SK-N-SH treated with all-trans-retinoic acid at 6 μM for 48 hours (cell line): ENCODE data around the gene FDX1.

ENCODE experiments used
- ARNTL ChIP-seq: fragments of 450-650 bp; formaldehyde crosslinking; IDR thresholded peaks from 2 replicates; pipeline ENCODE4 v1.5.0; 2020; ENCODE audit warnings: low read depth, mild to moderate bottlenecking, moderate library complexity, borderline replicate concordance
- BACH2 ChIP-seq: fragments of 250-450 bp; sonication (Bioruptor Pico); IDR thresholded peaks from 2 replicates; pipeline ENCODE4 v1.9.0; 2021; ENCODE audit warnings: mild to moderate bottlenecking, borderline replicate concordance
- OSR1 ChIP-seq: fragments of 250-450 bp; sonication (Bioruptor Pico); IDR thresholded peaks from 2 replicates; pipeline ENCODE4 v1.8.0; 2022; ENCODE audit warnings: moderate library complexity, mild to moderate bottlenecking, inconsistent platforms
- ZC3H10 ChIP-seq: fragments of 250-450 bp; sonication (Bioruptor Pico); IDR thresholded peaks from 2 replicates; pipeline ENCODE4 v1.5.1; 2021; ENCODE audit warnings: mild to moderate bottlenecking, moderate library complexity
- ZFP30 ChIP-seq: fragments of 450-650 bp; formaldehyde crosslinking; IDR thresholded peaks from 2 replicates; pipeline ENCODE4 v1.5.0; 2022; ENCODE audit warnings: mild to moderate bottlenecking, moderate library complexity
- TF ChIP-seq, protein P1 (sequence below): fragments of 250-450 bp; sonication (Bioruptor Pico); IDR thresholded peaks from 2 replicates; pipeline ENCODE4 v1.5.1; 2021; ENCODE audit warnings: mild to moderate bottlenecking, moderate library complexity
- TF ChIP-seq, protein P2 (sequence below): fragments of 250-450 bp; sonication (Bioruptor Pico); IDR thresholded peaks from 2 replicates; pipeline ENCODE4 v1.5.1; 2020; ENCODE audit warnings: low read depth, mild to moderate bottlenecking, moderate library complexity
- TF ChIP-seq, protein P3 (sequence below): fragments of 250-450 bp; sonication (Bioruptor Pico); IDR thresholded peaks from 2 replicates; pipeline ENCODE4 v1.8.0; 2020; ENCODE audit warnings: mild to moderate bottlenecking, moderate library complexity, borderline replicate concordance

- no peak for TF ChIP-seq BACH2 (CRISPR knock-in tag)
- TF ChIP-seq ZC3H10 (CRISPR knock-in tag), result no peak
- TF ChIP-seq, protein P1, sequence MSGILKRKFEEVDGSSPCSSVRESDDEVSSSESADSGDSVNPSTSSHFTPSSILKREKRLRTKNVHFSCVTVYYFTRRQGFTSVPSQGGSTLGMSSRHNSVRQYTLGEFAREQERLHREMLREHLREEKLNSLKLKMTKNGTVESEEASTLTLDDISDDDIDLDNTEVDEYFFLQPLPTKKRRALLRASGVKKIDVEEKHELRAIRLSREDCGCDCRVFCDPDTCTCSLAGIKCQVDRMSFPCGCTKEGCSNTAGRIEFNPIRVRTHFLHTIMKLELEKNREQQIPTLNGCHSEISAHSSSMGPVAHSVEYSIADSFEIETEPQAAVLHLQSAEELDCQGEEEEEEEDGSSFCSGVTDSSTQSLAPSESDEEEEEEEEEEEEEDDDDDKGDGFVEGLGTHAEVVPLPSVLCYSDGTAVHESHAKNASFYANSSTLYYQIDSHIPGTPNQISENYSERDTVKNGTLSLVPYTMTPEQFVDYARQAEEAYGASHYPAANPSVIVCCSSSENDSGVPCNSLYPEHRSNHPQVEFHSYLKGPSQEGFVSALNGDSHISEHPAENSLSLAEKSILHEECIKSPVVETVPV (CRISPR knock-in tag), result no peak
- no peak for TF ChIP-seq ZFP30 (CRISPR knock-in tag)
- TF ChIP-seq, protein P2, sequence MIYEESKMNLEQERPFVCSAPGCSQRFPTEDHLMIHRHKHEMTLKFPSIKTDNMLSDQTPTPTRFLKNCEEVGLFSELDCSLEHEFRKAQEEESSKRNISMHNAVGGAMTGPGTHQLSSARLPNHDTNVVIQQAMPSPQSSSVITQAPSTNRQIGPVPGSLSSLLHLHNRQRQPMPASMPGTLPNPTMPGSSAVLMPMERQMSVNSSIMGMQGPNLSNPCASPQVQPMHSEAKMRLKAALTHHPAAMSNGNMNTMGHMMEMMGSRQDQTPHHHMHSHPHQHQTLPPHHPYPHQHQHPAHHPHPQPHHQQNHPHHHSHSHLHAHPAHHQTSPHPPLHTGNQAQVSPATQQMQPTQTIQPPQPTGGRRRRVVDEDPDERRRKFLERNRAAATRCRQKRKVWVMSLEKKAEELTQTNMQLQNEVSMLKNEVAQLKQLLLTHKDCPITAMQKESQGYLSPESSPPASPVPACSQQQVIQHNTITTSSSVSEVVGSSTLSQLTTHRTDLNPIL (CRISPR knock-in tag), result no peak
- TF ChIP-seq ARNTL (CRISPR knock-in tag), result no peak
- TF ChIP-seq OSR1 (CRISPR knock-in tag), result no peak
- TF ChIP-seq, protein P3, sequence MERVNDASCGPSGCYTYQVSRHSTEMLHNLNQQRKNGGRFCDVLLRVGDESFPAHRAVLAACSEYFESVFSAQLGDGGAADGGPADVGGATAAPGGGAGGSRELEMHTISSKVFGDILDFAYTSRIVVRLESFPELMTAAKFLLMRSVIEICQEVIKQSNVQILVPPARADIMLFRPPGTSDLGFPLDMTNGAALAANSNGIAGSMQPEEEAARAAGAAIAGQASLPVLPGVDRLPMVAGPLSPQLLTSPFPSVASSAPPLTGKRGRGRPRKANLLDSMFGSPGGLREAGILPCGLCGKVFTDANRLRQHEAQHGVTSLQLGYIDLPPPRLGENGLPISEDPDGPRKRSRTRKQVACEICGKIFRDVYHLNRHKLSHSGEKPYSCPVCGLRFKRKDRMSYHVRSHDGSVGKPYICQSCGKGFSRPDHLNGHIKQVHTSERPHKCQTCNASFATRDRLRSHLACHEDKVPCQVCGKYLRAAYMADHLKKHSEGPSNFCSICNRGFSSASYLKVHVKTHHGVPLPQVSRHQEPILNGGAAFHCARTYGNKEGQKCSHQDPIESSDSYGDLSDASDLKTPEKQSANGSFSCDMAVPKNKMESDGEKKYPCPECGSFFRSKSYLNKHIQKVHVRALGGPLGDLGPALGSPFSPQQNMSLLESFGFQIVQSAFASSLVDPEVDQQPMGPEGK, result no peak
These were observed 51.8 kb downstream of the FDX1 start for GRCh38 chr11:110481523-110481922.
